Activated CD8-positive, alpha-beta T cell treated with anti-CD3 and anti-CD28 coated beads for 36 hours (primary cell): ENCODE data around the gene MTMR10. TPM values are rescaled to one million over a fixed set of nuclear protein-coding genes. Genes with fewer than 3 reads are reported as not detected.

Experiments used
- ATAC-seq: fragments of 200-7000 bp; cut with Tn5 transposase; one replicate; pipeline ENCODE4 v1.10.0; 2021; ENCODE audit warnings: mild to moderate bottlenecking, moderate library complexity
- CTCF ChIA-PET: fragments of 350-600 bp; sonication (Branson Sonifier 250); formaldehyde crosslinking; loops from one replicate; lab custom pipeline; 2021; ENCODE audit warnings: antibody characterized with exemption; lab: Charles Lee
- POLR2A ChIA-PET: fragments of 350-600 bp; sonication (Branson Sonifier 250); formaldehyde crosslinking; loops from one replicate; lab custom pipeline; 2021; ENCODE audit warnings: antibody characterized with exemption; lab: Charles Lee
- DNase-seq: peaks from one replicate; pipeline ENCODE4 v3.0.0-alpha.2; 2020
- H3K27ac Mint-ChIP-seq: one replicate; pipeline ENCODE4 v1.8.0; 2021; ENCODE audit warnings: mild to moderate bottlenecking, mixed read lengths
- H3K27me3 Mint-ChIP-seq: one replicate; pipeline ENCODE4 v1.8.0; 2021; ENCODE audit warnings: mixed read lengths
- H3K36me3 Mint-ChIP-seq: one replicate; pipeline ENCODE4 v1.8.0; 2021; ENCODE audit warnings: low read depth, mixed read lengths
- H3K4me1 Mint-ChIP-seq: one replicate; pipeline ENCODE4 v1.8.0; 2021; ENCODE audit warnings: low read depth, mixed read lengths
- H3K4me3 Mint-ChIP-seq: one replicate; pipeline ENCODE4 v1.8.0; 2021; ENCODE audit warnings: mild to moderate bottlenecking, moderate library complexity, mixed read lengths
- H3K9me3 Mint-ChIP-seq: one replicate; pipeline ENCODE4 v1.8.0; 2021; ENCODE audit warnings: mixed read lengths
- CTCF ChIP-seq: fragments of 200-600 bp; IDR thresholded peaks from one replicate; pipeline ENCODE4 v1.8.0; 2022; ENCODE audit warnings: antibody characterized with exemption, mild to moderate bottlenecking
- intact Hi-C: fragments of 100-400 bp; cut with micrococcal nuclease; formaldehyde crosslinking; loops from one replicate; pipeline ENCODE4 v1.10.0; 2022
- total RNA-seq, 2 experiments: library from RNA; stranded (reverse); gene quantifications; one replicate each; pipeline ENCODE4 v1.2.3, GENCODE V29; 2021

Gene MTMR10
- total RNA-seq, 2 experiments from 2014 or later = 11.3 to 13.2 TPM

GRCh38 chr15:30921781-30922479 is 69.5 kb downstream of the MTMR10 start:
- no peaks in the 10 kb centered on the region for H3K27me3 Mint-ChIP-seq
- peaks cover 19% of the 10 kb centered on the region for H3K36me3 Mint-ChIP-seq
- TF ChIP-seq CTCF = no peak
- no peak for ATAC-seq
- POLR2A ChIA-PET = no interaction called here
- H3K4me3 Mint-ChIP-seq = no peak overlapping the region
- no peaks in the 10 kb centered on the region for H3K9me3 Mint-ChIP-seq
- peaks cover 1% of the 10 kb centered on the region for H3K4me1 Mint-ChIP-seq
- CTCF ChIA-PET = no interaction called here
- intact Hi-C loops = no loop called here
- DNase-seq = no peak
- no peak overlapping the region for H3K27ac Mint-ChIP-seq

- no peaks in the 10 kb centered on the region for H3K9me3 Mint-ChIP-seq
- no peak for DNase-seq
- peaks cover 3% of the 10 kb centered on the region for H3K4me1 Mint-ChIP-seq
- ATAC-seq = no peak
- no peaks in the 10 kb centered on the region for H3K27me3 Mint-ChIP-seq
- peaks cover 21% of the 10 kb centered on the region for H3K36me3 Mint-ChIP-seq
- POLR2A ChIA-PET = no interaction called here
- H3K4me3 Mint-ChIP-seq = no peak overlapping the region
- no peak for TF ChIP-seq CTCF
- no peak overlapping the region for H3K27ac Mint-ChIP-seq
- intact Hi-C loops = no loop called here
- CTCF ChIA-PET = no interaction called here
Observed at GRCh38 chr15:30921106-30921505, 70.3 kb downstream of the MTMR10 start.

- intact Hi-C loops = no loop called here
- CTCF ChIA-PET = no interaction called here
- H3K4me3 Mint-ChIP-seq = no peak overlapping the region
Observed at GRCh38 chr15:30919877-30920550, 71.4 kb downstream of the MTMR10 start.

GRCh38 chr15:30918366-30918765 is 73.1 kb downstream of the MTMR10 start:
- intact Hi-C loops = no loop called here
- no peak overlapping the region for H3K27ac Mint-ChIP-seq
- peaks cover 22% of the 10 kb centered on the region for H3K36me3 Mint-ChIP-seq
- no peaks in the 10 kb centered on the region for H3K9me3 Mint-ChIP-seq
- DNase-seq (no peak), ATAC-seq (no peak)
- ChIA-PET CTCF (no interaction called here), POLR2A (interaction anchor here (0.6 to 0.9 kb wide), 3 partner anchors 15 to 249 kb away, joined by 3 to 4 read pairs (median 3); partner anchors contain the start of gene FAN1)
- H3K27me3 Mint-ChIP-seq = no peaks in the 10 kb centered on the region
- no peak overlapping the region for H3K4me3 Mint-ChIP-seq
- no peak for TF ChIP-seq CTCF
- H3K4me1 Mint-ChIP-seq = peaks cover 6% of the 10 kb centered on the region

More at GRCh38 chr15:30919877-30920550, 71.4 kb downstream of the MTMR10 start:
- Mint-ChIP-seq H3K4me1 (peaks cover 4% of the 10 kb centered on the region), H3K36me3 (peaks cover 24% of the 10 kb centered on the region), H3K27ac (no peak overlapping the region), H3K9me3 (no peaks in the 10 kb centered on the region), H3K27me3 (no peaks in the 10 kb centered on the region)
- no peak for TF ChIP-seq CTCF
- POLR2A ChIA-PET = no interaction called here
- ATAC-seq (no peak), DNase-seq (no peak)

- CTCF ChIA-PET = interaction anchor here (0.9 kb wide), 1 partner anchor 571 kb away, joined by 4 read pairs; no protein-coding TSS in a partner anchor
- DNase-seq = no peak
- intact Hi-C loops = no loop called here
- POLR2A ChIA-PET = interaction anchor here (0.6 kb wide), 1 partner anchor 74 kb away, joined by 3 read pairs; no protein-coding TSS in a partner anchor
- no peak for TF ChIP-seq CTCF
- Mint-ChIP-seq H3K27ac (no peak overlapping the region), H3K9me3 (no peaks in the 10 kb centered on the region), H3K4me3 (no peak overlapping the region), H3K4me1 (peaks cover 6% of the 10 kb centered on the region), H3K36me3 (peaks cover 22% of the 10 kb centered on the region), H3K27me3 (no peaks in the 10 kb centered on the region)
- ATAC-seq = no peak
Observed at GRCh38 chr15:30917675-30918074, 73.8 kb downstream of the MTMR10 start.
